ENCODE data around the gene C13orf42.

- no peak for TF ChIP-seq CTCF (IDR thresholded peaks at IDR 0.05 in 2 of 3, conservative IDR thresholded peaks at IDR 0.05 in 1 of 3; ENCODE audit: borderline replicate concordance in 1 of 3, insufficient read depth in 1 of 3, low read depth in 2 of 3, low read length in 2 of 3)
- TF ChIP-seq EZH2phosphoT487 (IDR thresholded peaks at IDR 0.05; ENCODE audit: borderline replicate concordance) = no peak
- no peak for TF ChIP-seq YY1 (IDR thresholded peaks at IDR 0.05; ENCODE audit: extremely low read depth, insufficient replicate concordance, low read depth, low read length)
- TF ChIP-seq ZNF274 (IDR thresholded peaks at IDR 0.05; ENCODE audit: low read depth, low read length) = no peak
- no peak for TF ChIP-seq EZH2 (IDR thresholded peaks at IDR 0.05)
- no peak for TF ChIP-seq EGR1 (IDR thresholded peaks at IDR 0.05; ENCODE audit: low read depth)
- no peak for TF ChIP-seq MAX (IDR thresholded peaks at IDR 0.05)
- no peak for TF ChIP-seq POLR2AphosphoS5 (IDR thresholded peaks at IDR 0.05; ENCODE audit: low read depth, low read length)
- no peak for TF ChIP-seq RAD21 (IDR thresholded peaks at IDR 0.05; ENCODE audit: low read depth)
- TF ChIP-seq POLR2A (IDR thresholded peaks at IDR 0.05; ENCODE audit: borderline replicate concordance, extremely low read depth, insufficient read depth, insufficient read length) = no peak
- TF ChIP-seq SP1 (IDR thresholded peaks at IDR 0.05; ENCODE audit: low read depth) = no peak
- no peak for TF ChIP-seq CEBPB (IDR thresholded peaks at IDR 0.05; ENCODE audit: low read depth)
- TF ChIP-seq ZFX (IDR thresholded peaks at IDR 0.05) = no peak
Measured at GRCh38 chr13:51093574-51093973, 17.5 kb downstream of the C13orf42 start.
